Keratinocyte (primary cell): ENCODE results near the gene SLC9C2. TPM values are rescaled to one million over a fixed set of nuclear protein-coding genes. Genes with fewer than 3 reads are reported as not detected.

ENCODE experiments used
- DNase-seq: peaks from one replicate; pipeline ENCODE4 v3.0.0-alpha.2; 2011; ENCODE audit warnings: low read depth, missing footprints, low spot score
- FAIRE-seq: peaks from 2 replicates; lab custom pipeline; 2011; peaks lifted over from hg19 to GRCh38; lab: Jason Lieb, UNC
- H2AFZ ChIP-seq: 2 replicates; pipeline ENCODE4 v1.6.0; 2012; ENCODE audit warnings: low read length, control low read depth, inconsistent platforms; ENCODE audit not compliant: control insufficient read depth
- H3K27ac ChIP-seq: 2 replicates; pipeline ENCODE4 v1.5.1; 2011; ENCODE audit warnings: low read length; ENCODE audit not compliant: control insufficient read depth, insufficient read depth
- H3K27me3 ChIP-seq: 3 replicates; pipeline ENCODE4 v1.6.0; 2011; ENCODE audit warnings: low read length; ENCODE audit not compliant: control insufficient read depth, insufficient read depth; ENCODE audit errors: extremely low read depth
- H3K36me3 ChIP-seq, 2 experiments: 2 replicates in 1 of 2; 3 replicates in 1 of 2; pipeline ENCODE4 v1.5.1; 2011; ENCODE audit warnings: low read length in 2 of 2, mild to moderate bottlenecking in 1 of 2; ENCODE audit not compliant: control insufficient read depth in 2 of 2, insufficient read depth in 2 of 2; ENCODE audit errors: extremely low read depth in 1 of 2
- H3K4me1 ChIP-seq: 3 replicates; pipeline ENCODE4 v1.5.1; 2011; ENCODE audit warnings: low read length; ENCODE audit not compliant: control insufficient read depth, insufficient read depth; ENCODE audit errors: extremely low read depth
- H3K4me2 ChIP-seq: 3 replicates; pipeline ENCODE4 v1.6.0; 2011; ENCODE audit warnings: low read depth, low read length; ENCODE audit not compliant: control insufficient read depth, insufficient read depth; ENCODE audit errors: extremely low read depth
- H3K4me3 ChIP-seq, 3 experiments: fragments of 200-600 bp in 1 of 3; sonication (generic) in 1 of 3; 2 replicates in 2 of 3; 3 replicates in 1 of 3; pipeline ENCODE4 v1.5.1; 2011 to 2016; ENCODE audit warnings: low read length in 3 of 3, mild to moderate bottlenecking in 3 of 3, control low read depth in 2 of 3, inconsistent platforms in 1 of 3, low read depth in 1 of 3, mixed read lengths in 1 of 3, mixed run types in 1 of 3, moderate library complexity in 1 of 3; ENCODE audit not compliant: control insufficient read depth in 2 of 3, insufficient read depth in 2 of 3; ENCODE audit errors: extremely low read depth in 1 of 3
- H3K79me2 ChIP-seq: 2 replicates; pipeline ENCODE4 v1.6.0; 2012; ENCODE audit warnings: low read length; ENCODE audit not compliant: control insufficient read depth, insufficient read depth
- H3K9ac ChIP-seq: 3 replicates; pipeline ENCODE4 v1.6.0; 2011; ENCODE audit warnings: low read length; ENCODE audit not compliant: control insufficient read depth, insufficient read depth; ENCODE audit errors: extremely low read depth
- H3K9me1 ChIP-seq: 3 replicates; pipeline ENCODE4 v1.6.0; 2011; ENCODE audit warnings: low read length; ENCODE audit not compliant: control insufficient read depth, insufficient read depth; ENCODE audit errors: extremely low read depth
- H3K9me3 ChIP-seq: 2 replicates; pipeline ENCODE4 v1.5.1; 2012; ENCODE audit warnings: low read depth, low read length; ENCODE audit not compliant: control insufficient read depth
- H4K20me1 ChIP-seq: 3 replicates; pipeline ENCODE4 v1.6.0; 2011; ENCODE audit warnings: low read length; ENCODE audit not compliant: control insufficient read depth, insufficient read depth; ENCODE audit errors: extremely low read depth
- EZH2 ChIP-seq: IDR thresholded peaks from one replicate; pipeline ENCODE4 v1.6.1; 2012; ENCODE audit warnings: inconsistent platforms, mild to moderate bottlenecking, low read length, moderate library complexity
- dilution Hi-C: fragments of 300-500 bp; cut with MboI; formaldehyde crosslinking; loops from one replicate; pipeline ENCODE4 v1.7.0; 2020; ENCODE audit warnings: low sequenced_read_pairs; ENCODE audit not compliant: extremely low pct_ligation_motif_present
- polyA plus RNA-seq, 5 experiments: library from polyadenylated mRNA; depleted of rRNA in 3 of 5; stranded (reverse) in 3 of 5; stranded (forward) in 1 of 5; unstranded in 1 of 5; fragments of >200 nt; gene quantifications; 1 replicate in 1 of 5; 2 replicates in 3 of 5; 3 replicates in 1 of 5; pipeline versions ENCODE4 v1.2.1 to v1.2.3, GENCODE V29; 2011 to 2012; ENCODE audit warnings: missing spikeins in 2 of 5, low read depth in 1 of 5, low replicate concordance in 1 of 5
- TF ChIP-seq, protein P1 (sequence below), 3 experiments: IDR thresholded peaks in 1 of 3; conservative IDR thresholded peaks in 1 of 3; optimal IDR thresholded peaks in 1 of 3; 2 replicates in 2 of 3; 3 replicates in 1 of 3; pipeline versions ENCODE3 to v1.5.1; 2011; ENCODE audit warnings: low read length in 3 of 3, mild to moderate bottlenecking in 3 of 3, moderate library complexity in 2 of 3, control low read depth in 1 of 3, inconsistent platforms in 1 of 3; ENCODE audit not compliant: insufficient read depth in 2 of 3; ENCODE audit errors: extremely low read depth in 1 of 3

The SLC9C2 gene
- polyA plus RNA-seq, 1 donor (not counting 4 experiments of a cell fraction or from before 2014, with no cell fraction given): not detected

GRCh38 chr1:173581383-173582079 lies 21.3 kb downstream of the SLC9C2 start:
- no peaks in the 10 kb centered on the region for H3K36me3 ChIP-seq
- H4K20me1 ChIP-seq: no peaks in the 10 kb centered on the region
- no peak overlapping the region for H3K9ac ChIP-seq
- H3K27me3 ChIP-seq: no peaks in the 10 kb centered on the region
- H3K4me3 ChIP-seq: no peak overlapping the region
- H3K4me1 ChIP-seq: peaks cover 6% of the 10 kb centered on the region
- TF ChIP-seq, protein P1, sequence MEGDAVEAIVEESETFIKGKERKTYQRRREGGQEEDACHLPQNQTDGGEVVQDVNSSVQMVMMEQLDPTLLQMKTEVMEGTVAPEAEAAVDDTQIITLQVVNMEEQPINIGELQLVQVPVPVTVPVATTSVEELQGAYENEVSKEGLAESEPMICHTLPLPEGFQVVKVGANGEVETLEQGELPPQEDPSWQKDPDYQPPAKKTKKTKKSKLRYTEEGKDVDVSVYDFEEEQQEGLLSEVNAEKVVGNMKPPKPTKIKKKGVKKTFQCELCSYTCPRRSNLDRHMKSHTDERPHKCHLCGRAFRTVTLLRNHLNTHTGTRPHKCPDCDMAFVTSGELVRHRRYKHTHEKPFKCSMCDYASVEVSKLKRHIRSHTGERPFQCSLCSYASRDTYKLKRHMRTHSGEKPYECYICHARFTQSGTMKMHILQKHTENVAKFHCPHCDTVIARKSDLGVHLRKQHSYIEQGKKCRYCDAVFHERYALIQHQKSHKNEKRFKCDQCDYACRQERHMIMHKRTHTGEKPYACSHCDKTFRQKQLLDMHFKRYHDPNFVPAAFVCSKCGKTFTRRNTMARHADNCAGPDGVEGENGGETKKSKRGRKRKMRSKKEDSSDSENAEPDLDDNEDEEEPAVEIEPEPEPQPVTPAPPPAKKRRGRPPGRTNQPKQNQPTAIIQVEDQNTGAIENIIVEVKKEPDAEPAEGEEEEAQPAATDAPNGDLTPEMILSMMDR (optimal IDR thresholded peaks at IDR 0.05 in 1 of 3, IDR thresholded peaks at IDR 0.05 in 1 of 3, conservative IDR thresholded peaks at IDR 0.05 in 1 of 3; ENCODE audit: extremely low read depth in 1 of 3, insufficient read depth in 2 of 3, low read length in 3 of 3): no peak
- no peak for TF ChIP-seq EZH2
- no peaks in the 10 kb centered on the region for H3K9me3 ChIP-seq
- dilution Hi-C loops: no loop called here
- FAIRE-seq (no peak), DNase-seq (no peak)
- H3K4me2 ChIP-seq: no peak overlapping the region
- H3K79me2 ChIP-seq: no peaks in the 10 kb centered on the region
- H3K9me1 ChIP-seq: no peaks in the 10 kb centered on the region
- no peak overlapping the region for H2AFZ ChIP-seq
- no peak overlapping the region for H3K27ac ChIP-seq

DNA sequence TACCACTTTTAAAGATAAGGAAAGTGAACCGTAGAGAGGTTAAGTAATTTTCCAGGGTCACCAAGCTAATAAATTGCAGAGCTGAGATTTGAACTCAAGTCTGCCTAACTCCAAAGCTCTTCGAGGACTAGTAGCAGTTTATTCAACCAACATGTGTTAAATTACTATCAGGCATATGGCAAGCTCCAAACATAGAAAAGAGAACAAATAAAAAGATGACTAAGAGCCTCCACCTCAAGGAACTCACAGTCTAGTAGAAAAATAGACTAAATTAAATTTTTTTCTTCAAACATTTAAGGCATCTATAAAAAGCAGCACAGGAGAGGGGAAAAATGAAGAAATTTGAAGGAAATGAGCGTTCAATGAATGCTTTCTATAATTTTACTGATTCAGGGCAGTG lies 22.2 kb downstream of the SLC9C2 start:
- DNase-seq (no peak), FAIRE-seq (no peak)
- peaks cover 6% of the 10 kb centered on the region for H3K4me1 ChIP-seq
- no peak overlapping the region for H2AFZ ChIP-seq
- no peaks in the 10 kb centered on the region for H3K9me3 ChIP-seq
- no peaks in the 10 kb centered on the region for H3K36me3 ChIP-seq
- H3K27me3 ChIP-seq: no peaks in the 10 kb centered on the region
- dilution Hi-C loops: no loop called here
- H3K4me2 ChIP-seq: no peak overlapping the region
- no peaks in the 10 kb centered on the region for H3K9me1 ChIP-seq
- no peaks in the 10 kb centered on the region for H3K79me2 ChIP-seq
- H4K20me1 ChIP-seq: no peaks in the 10 kb centered on the region
- no peak overlapping the region for H3K9ac ChIP-seq
- no peak overlapping the region for H3K27ac ChIP-seq
- H3K4me3 ChIP-seq: no peak overlapping the region
- TF ChIP-seq, protein P1 (optimal IDR thresholded peaks at IDR 0.05 in 1 of 3, IDR thresholded peaks at IDR 0.05 in 1 of 3, conservative IDR thresholded peaks at IDR 0.05 in 1 of 3; ENCODE audit: extremely low read depth in 1 of 3, insufficient read depth in 2 of 3, low read length in 3 of 3): no peak
- no peak for TF ChIP-seq EZH2
